ENCODE results near the gene AP1M2. TPM values are rescaled to one million over a fixed set of nuclear protein-coding genes. Genes with fewer than 3 reads are reported as not detected.
"Not testable (repeated sequence)": the region's sequence is repeated elsewhere in the genome, so short reads cannot be mapped to it uniquely, and the experiment has no call there.

The AP1M2 gene
- total and polyA plus RNA-seq, 5 experiments from 2014 or later, result 0.25 TPM; not detected in 4

- no peak for DNase-seq
- H3K27ac Mint-ChIP-seq, result no peak overlapping the region
- H3K4me3 Mint-ChIP-seq, result no peak overlapping the region
- H3K36me3 Mint-ChIP-seq, result peaks cover 0 to 39% (median 5%) of the 10 kb centered on the region in 3 donors
- ATAC-seq, result no peak
- peaks cover 0 to 2% (median 0%) of the 10 kb centered on the region in 9 donors for H3K9me3 Mint-ChIP-seq
- peaks cover 7 to 41% (median 21%) of the 10 kb centered on the region in 4 donors for H3K4me1 Mint-ChIP-seq
- POLR2A ChIA-PET, result interaction anchor here (1.3 to 3.4 kb wide), 2 partner anchors 17 to 20 kb away, joined by 6 to 17 read pairs; partner anchors contain the start of gene KRI1
- H3K27me3 Mint-ChIP-seq, result no peaks in the 10 kb centered on the region
Measured at GRCh38 chr19:10546817-10547216, 40.3 kb downstream of the AP1M2 start.

DNA sequence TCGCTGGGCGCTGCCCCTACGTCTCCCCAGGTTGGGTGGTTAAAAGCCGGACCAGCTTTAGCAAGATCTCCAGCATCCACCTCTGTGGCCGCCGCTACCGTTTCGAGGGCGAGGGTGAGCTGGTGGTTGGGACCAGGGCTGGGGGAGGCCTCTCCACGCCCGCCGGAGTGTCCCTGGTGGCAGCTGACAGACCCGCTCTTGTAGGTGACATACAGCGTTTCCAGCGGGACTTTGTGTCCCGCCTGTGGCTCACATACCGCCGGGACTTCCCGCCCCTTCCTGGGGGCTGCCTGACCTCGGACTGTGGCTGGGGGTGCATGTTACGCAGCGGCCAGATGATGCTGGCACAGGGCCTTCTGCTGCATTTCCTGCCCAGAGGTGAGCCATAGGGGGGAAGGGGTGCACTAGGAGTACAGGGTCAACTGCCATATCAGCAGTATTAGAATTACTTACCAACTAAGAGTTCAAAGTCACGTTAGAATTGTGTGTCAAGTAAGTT lies 42.3 kb downstream of the AP1M2 start:
- DNase-seq, result peak in 1 of 10 donors; percentile 11
- Mint-ChIP-seq H3K27me3 (peaks cover 0 to 4% (median 3%) of the 10 kb centered on the region in 5 donors), H3K36me3 (peaks cover 0 to 20% (median 5%) of the 10 kb centered on the region in 3 donors), H3K4me1 (peaks cover 9 to 29% (median 14%) of the 10 kb centered on the region in 4 donors), H3K27ac (peak overlapping the region; percentile 82 to 95 (median 91)), H3K4me3 (peak overlapping the region; percentile 79 to 92 (median 88)), H3K9me3 (no peaks in the 10 kb centered on the region)
- no peak for ATAC-seq
- POLR2A ChIA-PET, result interaction anchor here (0.6 to 3.8 kb wide), 3 partner anchors 9 to 412 kb away, joined by 4 to 31 read pairs (median 6); no protein-coding TSS in a partner anchor

GRCh38 chr19:10544242-10544752 lies 42.8 kb downstream of the AP1M2 start:
- H3K27ac Mint-ChIP-seq, result peak overlapping the region; percentile 82 to 95 (median 91)
- DNase-seq (peak in 1 of 10 donors; percentile 66), ATAC-seq (no peak)
- H3K36me3 Mint-ChIP-seq, result peaks cover 0 to 16% (median 5%) of the 10 kb centered on the region in 3 donors
- peaks cover 9 to 29% (median 14%) of the 10 kb centered on the region in 4 donors for H3K4me1 Mint-ChIP-seq
- POLR2A ChIA-PET, result interaction anchor here (0.6 to 3.8 kb wide), 2 partner anchors 10 to 412 kb away, joined by 4 to 31 read pairs; no protein-coding TSS in a partner anchor
- H3K27me3 Mint-ChIP-seq, result peaks cover 0 to 5% (median 3%) of the 10 kb centered on the region in 5 donors
- no peaks in the 10 kb centered on the region for H3K9me3 Mint-ChIP-seq
- peak overlapping the region; percentile 79 to 92 (median 88) for H3K4me3 Mint-ChIP-seq

DNA sequence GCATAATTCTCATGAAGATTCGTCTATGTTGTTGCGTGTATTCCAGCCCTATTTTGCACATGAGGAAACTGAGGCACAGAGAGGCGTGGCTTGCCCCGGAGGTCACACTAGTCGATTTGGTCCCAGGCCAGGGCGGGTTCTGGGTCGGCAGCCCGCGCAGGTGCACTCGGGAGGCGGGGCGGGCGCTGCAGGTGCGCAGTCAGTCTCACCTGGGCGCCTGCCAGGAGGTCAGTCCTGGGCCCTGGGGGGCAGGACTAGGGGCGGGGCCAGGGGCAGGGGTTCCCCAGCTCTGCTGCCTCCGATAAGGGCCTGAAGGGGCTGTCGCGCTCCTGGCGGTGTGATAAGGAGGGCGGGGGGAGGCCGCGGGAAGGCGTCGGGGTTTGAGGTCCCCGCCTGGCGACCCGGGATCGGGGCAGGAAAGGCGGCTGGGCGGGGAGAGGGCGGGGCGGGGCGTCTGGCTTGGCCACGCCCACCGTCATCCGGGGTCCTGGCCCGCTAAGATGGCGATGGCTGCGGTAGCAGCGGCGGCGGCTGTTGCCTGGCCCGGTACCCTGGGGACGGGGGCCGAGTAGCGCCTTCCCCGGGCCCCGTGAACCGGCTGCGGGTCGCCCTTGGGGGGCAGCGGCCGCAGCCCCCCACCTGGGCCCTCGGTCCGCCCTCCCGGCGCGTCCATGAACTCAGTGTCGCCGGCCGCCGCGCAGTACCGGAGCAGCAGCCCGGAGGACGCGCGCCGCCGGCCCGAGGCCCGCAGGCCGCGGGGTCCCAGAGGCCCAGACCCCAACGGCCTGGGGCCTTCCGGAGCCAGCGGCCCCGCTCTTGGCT lies 43.5 kb downstream of the AP1M2 start, which contains the start of gene ATG4D:
TSS of gene ATG4D (plus strand) at position 485 of the 822 bp plus-strand sequence. CDS start at position 672, 187 bp downstream.
- peaks cover 8 to 27% (median 16%) of the 10 kb centered on the region in 4 donors for H3K4me1 Mint-ChIP-seq
- H3K27me3 Mint-ChIP-seq, result peaks cover 3 to 12% (median 4%) of the 10 kb centered on the region in 5 donors
- DNase-seq (peak; percentile 76 to 90 (median 85)), ATAC-seq (peak; percentile 87)
- peak within 1 kb of the TSS; percentile 79 to 92 (median 88) for H3K4me3 Mint-ChIP-seq
- no peaks in the 10 kb centered on the region for H3K9me3 Mint-ChIP-seq
- H3K27ac Mint-ChIP-seq, result peak within 1 kb of the TSS; percentile 82 to 95 (median 91)
- POLR2A ChIA-PET, result interaction anchor here (0.5 to 3.8 kb wide), 10 partner anchors 11 to 60 kb away, joined by 3 to 31 read pairs (median 6); partner anchors contain the start of gene KRI1
- peaks cover 0 to 12% (median 2%) of the 10 kb centered on the region in 3 donors for H3K36me3 Mint-ChIP-seq

GRCh38 chr19:10543059-10543419 lies 44.1 kb downstream of the AP1M2 start:
- ATAC-seq (no peak), DNase-seq (no peak)
- Mint-ChIP-seq H3K27me3 (peaks cover 3 to 15% (median 7%) of the 10 kb centered on the region in 5 donors), H3K27ac (peak overlapping the region; percentile 6 to 91 (median 87)), H3K4me1 (peaks cover 7 to 27% (median 16%) of the 10 kb centered on the region in 4 donors), H3K4me3 (peak overlapping the region; percentile 76 to 89 (median 80)), H3K9me3 (no peaks in the 10 kb centered on the region), H3K36me3 (peaks cover 0 to 6% (median 0%) of the 10 kb centered on the region in 3 donors)
- POLR2A ChIA-PET, result interaction anchor here (0.5 to 3.8 kb wide), 12 partner anchors 11 to 110 kb away, joined by 3 to 31 read pairs (median 4); partner anchors contain the start of gene KRI1

DNA sequence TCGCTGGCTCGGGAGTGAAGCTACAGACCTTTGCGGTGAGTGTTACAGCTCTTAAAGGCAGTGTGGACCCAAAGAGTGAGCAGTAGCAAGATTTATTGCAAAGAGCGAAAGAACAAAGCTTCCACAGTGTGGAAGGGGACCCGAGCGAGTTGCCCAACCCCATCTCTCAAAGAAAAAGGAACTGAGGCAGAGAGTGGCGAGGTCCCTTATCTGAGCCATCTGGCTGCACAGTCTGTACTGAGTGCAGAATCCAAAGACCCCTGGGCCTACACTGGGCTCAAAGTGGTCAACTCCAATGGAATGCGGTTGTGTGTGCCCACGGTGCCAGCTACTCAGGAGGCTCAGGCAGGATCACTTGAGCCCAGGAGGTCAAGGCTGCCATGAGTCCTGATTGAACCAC lies 48.1 kb downstream of the AP1M2 start:
- H3K9me3 Mint-ChIP-seq, H3K36me3 Mint-ChIP-seq, ATAC-seq, H3K4me1 Mint-ChIP-seq, DNase-seq: not testable (repeated sequence)
- H3K27me3 Mint-ChIP-seq, result peaks cover 5 to 19% (median 10%) of the 10 kb centered on the region in 5 donors
- POLR2A ChIA-PET, result interaction anchor here (0.5 to 1.0 kb wide), 3 partner anchors 13 to 57 kb away, joined by 3 read pairs; no protein-coding TSS in a partner anchor
- H3K4me3 Mint-ChIP-seq, result peak overlapping the region in 1 of 10 donors; percentile 50
- H3K27ac Mint-ChIP-seq, result peak overlapping the region in 1 of 10 donors; percentile 16

GRCh38 chr19:10538204-10538983 lies 48.7 kb downstream of the AP1M2 start:
- Mint-ChIP-seq H3K36me3 (no peaks in the 10 kb centered on the region), H3K9me3 (no peaks in the 10 kb centered on the region), H3K27ac (peak overlapping the region in 1 of 10 donors; percentile 16), H3K4me1 (peaks cover 3 to 9% (median 6%) of the 10 kb centered on the region in 4 donors), H3K27me3 (peaks cover 5 to 19% (median 10%) of the 10 kb centered on the region in 5 donors), H3K4me3 (peak overlapping the region in 1 of 10 donors; percentile 50)
- DNase-seq, result no peak
- POLR2A ChIA-PET, result interaction anchor here (0.6 to 1.0 kb wide), 2 partner anchors 14 to 314 kb away, joined by 3 to 7 read pairs; no protein-coding TSS in a partner anchor
- no peak for ATAC-seq

GRCh38 chr19:10537668-10538067 lies 49.4 kb downstream of the AP1M2 start:
- no peak overlapping the region for H3K27ac Mint-ChIP-seq
- H3K27me3 Mint-ChIP-seq, result peaks cover 5 to 19% (median 10%) of the 10 kb centered on the region in 5 donors
- no peak overlapping the region for H3K4me3 Mint-ChIP-seq
- DNase-seq (no peak), ATAC-seq (no peak)
- POLR2A ChIA-PET, result interaction anchor here (0.6 kb wide), 1 partner anchor 314 kb away, joined by 7 read pairs; no protein-coding TSS in a partner anchor
- peaks cover 0 to 5% (median 4%) of the 10 kb centered on the region in 4 donors for H3K4me1 Mint-ChIP-seq
- no peaks in the 10 kb centered on the region for H3K9me3 Mint-ChIP-seq
- H3K36me3 Mint-ChIP-seq, result no peaks in the 10 kb centered on the region

- Mint-ChIP-seq H3K27ac (no peak overlapping the region), H3K27me3 (peaks cover 5 to 19% (median 10%) of the 10 kb centered on the region in 5 donors), H3K9me3 (no peaks in the 10 kb centered on the region), H3K4me1 (peaks cover 0 to 4% (median 2%) of the 10 kb centered on the region in 4 donors), H3K36me3 (no peaks in the 10 kb centered on the region), H3K4me3 (no peak overlapping the region)
- no peak for ATAC-seq
- no peak for DNase-seq
- POLR2A ChIA-PET, result no interaction called here
Measured at GRCh38 chr19:10535613-10536012, 51.5 kb downstream of the AP1M2 start.

GRCh38 chr19:10533646-10534386 lies 53.3 kb downstream of the AP1M2 start:
- no peak overlapping the region for H3K27ac Mint-ChIP-seq
- no peak overlapping the region for H3K4me3 Mint-ChIP-seq
- H3K36me3 Mint-ChIP-seq, result no peaks in the 10 kb centered on the region
- peaks cover 0 to 3% (median 2%) of the 10 kb centered on the region in 4 donors for H3K4me1 Mint-ChIP-seq
- ATAC-seq, result no peak
- POLR2A ChIA-PET, result interaction anchor here (0.7 to 0.8 kb wide), 3 partner anchors 30 to 427 kb away, joined by 3 to 4 read pairs (median 3); partner anchors contain the start of genes KEAP1 and SMARCA4
- peaks cover 1 to 9% (median 6%) of the 10 kb centered on the region in 5 donors for H3K27me3 Mint-ChIP-seq
- no peak for DNase-seq
- no peaks in the 10 kb centered on the region for H3K9me3 Mint-ChIP-seq

GRCh38 chr19:10532457-10532856 lies 54.7 kb downstream of the AP1M2 start:
- Mint-ChIP-seq H3K36me3 (no peaks in the 10 kb centered on the region), H3K27me3 (peaks cover 0 to 4% (median 2%) of the 10 kb centered on the region in 5 donors)
- POLR2A ChIA-PET, result no interaction called here

More at GRCh38 chr19:10532457-10532856, 54.7 kb downstream of the AP1M2 start:
- Mint-ChIP-seq H3K4me1 (peaks cover 0 to 3% (median 0%) of the 10 kb centered on the region in 4 donors), H3K27ac (peak overlapping the region in 3 of 10 donors; percentile 5 to 25 (median 13)), H3K4me3 (no peak overlapping the region), H3K9me3 (no peaks in the 10 kb centered on the region)
- ATAC-seq, result no peak
- no peak for DNase-seq

Data from naive thymus-derived CD8-positive, alpha-beta T cell (primary cell).